ENCODE results near the gene TNN.

The TNN gene

GRCh38 chr1:175176246-175176645 lies 108.6 kb downstream of the TNN start:
- no peak overlapping the region for H3K4me3 ChIP-seq (ENCODE audit: low read length)
- TF ChIP-seq, protein P1, sequence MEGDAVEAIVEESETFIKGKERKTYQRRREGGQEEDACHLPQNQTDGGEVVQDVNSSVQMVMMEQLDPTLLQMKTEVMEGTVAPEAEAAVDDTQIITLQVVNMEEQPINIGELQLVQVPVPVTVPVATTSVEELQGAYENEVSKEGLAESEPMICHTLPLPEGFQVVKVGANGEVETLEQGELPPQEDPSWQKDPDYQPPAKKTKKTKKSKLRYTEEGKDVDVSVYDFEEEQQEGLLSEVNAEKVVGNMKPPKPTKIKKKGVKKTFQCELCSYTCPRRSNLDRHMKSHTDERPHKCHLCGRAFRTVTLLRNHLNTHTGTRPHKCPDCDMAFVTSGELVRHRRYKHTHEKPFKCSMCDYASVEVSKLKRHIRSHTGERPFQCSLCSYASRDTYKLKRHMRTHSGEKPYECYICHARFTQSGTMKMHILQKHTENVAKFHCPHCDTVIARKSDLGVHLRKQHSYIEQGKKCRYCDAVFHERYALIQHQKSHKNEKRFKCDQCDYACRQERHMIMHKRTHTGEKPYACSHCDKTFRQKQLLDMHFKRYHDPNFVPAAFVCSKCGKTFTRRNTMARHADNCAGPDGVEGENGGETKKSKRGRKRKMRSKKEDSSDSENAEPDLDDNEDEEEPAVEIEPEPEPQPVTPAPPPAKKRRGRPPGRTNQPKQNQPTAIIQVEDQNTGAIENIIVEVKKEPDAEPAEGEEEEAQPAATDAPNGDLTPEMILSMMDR (conservative IDR thresholded peaks at IDR 0.05; ENCODE audit: low read length) = no peak
- no peak for DNase-seq (ENCODE audit: low read depth)

DNA sequence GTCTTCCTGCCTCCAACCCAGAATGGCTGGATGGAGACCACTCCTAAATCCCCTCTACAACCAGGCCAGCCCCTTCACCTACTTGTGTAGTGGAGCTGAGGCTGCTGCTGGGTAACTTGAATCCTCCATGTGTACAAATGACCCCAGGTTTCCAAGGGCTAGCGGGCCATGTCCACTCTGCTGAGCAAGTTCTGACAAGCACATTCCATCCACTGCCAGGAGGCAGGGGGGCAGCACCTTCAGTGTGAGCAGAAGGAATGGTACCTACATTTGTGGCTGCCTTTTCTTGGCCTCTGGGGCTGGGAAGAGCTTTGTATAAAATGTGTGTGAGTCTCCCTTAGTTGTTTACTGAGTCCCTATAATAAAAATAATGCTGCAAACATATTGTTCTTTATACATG lies 110.4 kb downstream of the TNN start:
- no peak for DNase-seq (ENCODE audit: low read depth)
- TF ChIP-seq, protein P1 (conservative IDR thresholded peaks at IDR 0.05; ENCODE audit: low read length) = no peak
- no peak overlapping the region for H3K4me3 ChIP-seq (ENCODE audit: low read length)

DNA sequence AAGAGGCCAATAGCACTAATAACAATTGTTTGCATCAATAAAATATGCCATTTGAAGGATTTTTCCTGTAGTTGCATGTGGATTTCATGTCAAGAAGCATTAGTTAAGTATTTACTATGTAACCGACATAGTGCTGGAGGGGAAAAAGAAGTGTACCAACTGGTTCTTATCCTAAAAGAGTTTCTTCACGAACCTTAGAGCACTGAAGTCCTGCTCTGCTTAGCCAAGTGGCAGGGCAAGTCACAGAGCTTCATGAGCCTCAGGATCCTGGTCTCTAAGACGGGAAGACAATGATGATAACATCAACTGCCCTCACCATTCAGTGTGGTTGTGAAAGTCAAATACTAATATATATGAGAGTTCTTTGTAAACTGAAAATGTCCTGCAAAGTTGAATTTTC lies 110.8 kb downstream of the TNN start:
- TF ChIP-seq, protein P1 (conservative IDR thresholded peaks at IDR 0.05; ENCODE audit: low read length) = no peak
- DNase-seq (ENCODE audit: low read depth) = no peak

GRCh38 chr1:175179837-175180590 lies 112.4 kb downstream of the TNN start:
- no peak overlapping the region for H3K4me3 ChIP-seq (ENCODE audit: low read length)
- no peak for DNase-seq (ENCODE audit: low read depth)
- TF ChIP-seq, protein P1 (conservative IDR thresholded peaks at IDR 0.05; ENCODE audit: low read length) = no peak

More for the DNA sequence above, 110.8 kb downstream of the TNN start:
- no peak overlapping the region for H3K4me3 ChIP-seq (ENCODE audit: low read length)

- no peak for DNase-seq (ENCODE audit: low read depth)
- TF ChIP-seq, protein P1 (conservative IDR thresholded peaks at IDR 0.05; ENCODE audit: low read length) = no peak
- H3K4me3 ChIP-seq (ENCODE audit: low read length) = no peak overlapping the region
These were observed 114.6 kb downstream of the TNN start for GRCh38 chr1:175182201-175182746.

- H3K4me3 ChIP-seq (ENCODE audit: low read length) = no peak overlapping the region
- TF ChIP-seq, protein P1 (conservative IDR thresholded peaks at IDR 0.05; ENCODE audit: low read length) = no peak
- DNase-seq (ENCODE audit: low read depth) = no peak
These were observed 116.0 kb downstream of the TNN start for GRCh38 chr1:175183586-175183985.

- TF ChIP-seq, protein P1 (conservative IDR thresholded peaks at IDR 0.05; ENCODE audit: low read length) = no peak
- no peak for DNase-seq (ENCODE audit: low read depth)
- no peak overlapping the region for H3K4me3 ChIP-seq (ENCODE audit: low read length)
These were observed 118.3 kb downstream of the TNN start for GRCh38 chr1:175185903-175186302.

Measured in AG10803 (cell line).